ENCODE data around the gene RAPGEF1.

- no peak for TF ChIP-seq EZH2phosphoT487 (IDR thresholded peaks at IDR 0.05; ENCODE audit: borderline replicate concordance, low read depth, low read length)
- peak; percentile 39 for TF ChIP-seq CTCF (conservative IDR thresholded peaks at IDR 0.05; ENCODE audit: low read length)
Observed at GRCh38 chr9:131736431-131736830, 3.4 kb downstream of the RAPGEF1 start.
